A673 (cell line): ENCODE data around the gene CTLA4. TPM values are rescaled to one million over a fixed set of nuclear protein-coding genes. Genes with fewer than 3 reads are reported as not detected.

Experiments
- BruUV-seq: library from RNA; stranded (reverse); fragments of 400-500 nt; replicated peaks from 2 replicates; lab custom pipeline; 2021; lab: Mats Ljungman, UMichigan
- CTCF ChIA-PET: fragments of 300-600 bp; sonication (Branson Sonifier 250); formaldehyde crosslinking; loops from one replicate; lab custom pipeline; 2022; ENCODE audit warnings: antibody characterized with exemption; lab: Charles Lee
- POLR2A ChIA-PET: fragments of 300-600 bp; sonication (Branson Sonifier 250); formaldehyde crosslinking; loops from one replicate; lab custom pipeline; 2022; ENCODE audit warnings: antibody characterized with exemption; ENCODE audit not compliant: low non-redundant PET; lab: Charles Lee
- DNase-seq: peaks from one replicate; pipeline ENCODE4 v3.0.0-alpha.2; 2015; ENCODE audit warnings: low spot score
- H3K27ac ChIP-seq: fragments of 200-600 bp; sonication (generic); 2 replicates; pipeline ENCODE4 v1.5.1; 2016; ENCODE audit warnings: mixed run types, low read depth, mild to moderate bottlenecking, mixed read lengths, antibody characterized with exemption, low read length; ENCODE audit not compliant: poor library complexity, severe bottlenecking
- H3K27me3 ChIP-seq: fragments of 200-600 bp; sonication (generic); replicated peaks from 2 replicates; pipeline ENCODE4 v1.6.1; 2017; ENCODE audit warnings: mixed run types, low read depth, mild to moderate bottlenecking, mixed read lengths, antibody characterized with exemption, low read length; ENCODE audit not compliant: insufficient read depth, poor library complexity
- H3K36me3 ChIP-seq: fragments of 200-600 bp; sonication (generic); 2 replicates; pipeline ENCODE4 v1.6.1; 2016; ENCODE audit warnings: mixed run types, mild to moderate bottlenecking, mixed read lengths, antibody characterized with exemption, low read length; ENCODE audit not compliant: insufficient read depth, poor library complexity, severe bottlenecking
- H3K4me1 ChIP-seq: fragments of 200-600 bp; sonication (generic); 2 replicates; pipeline ENCODE4 v1.6.1; 2017; ENCODE audit warnings: mixed run types, mild to moderate bottlenecking, mixed read lengths, antibody characterized with exemption, low read length; ENCODE audit not compliant: insufficient read depth, poor library complexity, severe bottlenecking
- H3K4me3 ChIP-seq: fragments of 200-600 bp; sonication (generic); 2 replicates; pipeline ENCODE4 v1.5.1; 2016; ENCODE audit warnings: low read depth, mixed run types, mild to moderate bottlenecking, mixed read lengths, low read length; ENCODE audit not compliant: poor library complexity, severe bottlenecking
- H3K9me3 ChIP-seq: fragments of 200-600 bp; sonication (generic); 2 replicates; pipeline ENCODE4 v1.6.1; 2016; ENCODE audit warnings: mixed run types, low read depth, mild to moderate bottlenecking, mixed read lengths, antibody characterized with exemption, low read length; ENCODE audit not compliant: poor library complexity, severe bottlenecking
- EZH2 ChIP-seq: fragments of 200-600 bp; sonication (generic); IDR thresholded peaks from 2 replicates; pipeline ENCODE4 v1.6.1; 2017; ENCODE audit warnings: borderline replicate concordance, low read depth, mild to moderate bottlenecking, mixed read lengths, antibody characterized with exemption, low read length; ENCODE audit not compliant: poor library complexity, severe bottlenecking
- intact Hi-C: fragments of 100-400 bp; cut with micrococcal nuclease; formaldehyde crosslinking; loops from one replicate; pipeline ENCODE4 v1.10.0; 2022; ENCODE audit not compliant: unreplicated experiment
- total RNA-seq: library from RNA; stranded (reverse); gene quantifications from 2 replicates; pipeline ENCODE4 v1.2.3, GENCODE V29; 2021
- TF ChIP-seq, protein P1 (sequence below): fragments of 300-800, 200-600 bp; sonication (generic); conservative IDR thresholded peaks from 2 replicates; pipeline ENCODE4 v1.5.1; 2017; ENCODE audit warnings: low read depth, mild to moderate bottlenecking, antibody characterized with exemption, low read length, moderate library complexity, mixed read lengths

Gene CTLA4
- total RNA-seq, 1 experiment from 2014 or later, result not detected

DNA sequence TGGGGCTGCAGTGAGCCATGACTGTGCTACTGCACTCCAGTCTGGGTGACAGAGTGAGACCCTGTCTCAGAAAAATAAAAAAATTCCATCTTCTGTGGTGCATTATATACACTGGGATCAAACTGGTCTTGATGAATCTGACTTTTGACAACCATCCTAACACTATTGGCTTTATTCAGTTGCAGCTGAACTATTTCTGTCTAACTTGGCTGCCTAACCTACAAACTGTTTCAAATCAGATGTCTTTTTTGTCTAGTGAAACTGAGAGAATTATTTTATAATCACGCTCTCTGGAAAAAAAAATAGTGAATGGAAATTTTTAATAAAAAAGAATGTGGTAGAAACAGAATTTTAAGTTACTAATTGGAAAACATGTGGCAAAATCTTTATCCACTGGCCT lies 15.0 kb downstream of the CTLA4 start:
- H3K4me3 ChIP-seq, result no peak overlapping the region
- TF ChIP-seq, protein P1, sequence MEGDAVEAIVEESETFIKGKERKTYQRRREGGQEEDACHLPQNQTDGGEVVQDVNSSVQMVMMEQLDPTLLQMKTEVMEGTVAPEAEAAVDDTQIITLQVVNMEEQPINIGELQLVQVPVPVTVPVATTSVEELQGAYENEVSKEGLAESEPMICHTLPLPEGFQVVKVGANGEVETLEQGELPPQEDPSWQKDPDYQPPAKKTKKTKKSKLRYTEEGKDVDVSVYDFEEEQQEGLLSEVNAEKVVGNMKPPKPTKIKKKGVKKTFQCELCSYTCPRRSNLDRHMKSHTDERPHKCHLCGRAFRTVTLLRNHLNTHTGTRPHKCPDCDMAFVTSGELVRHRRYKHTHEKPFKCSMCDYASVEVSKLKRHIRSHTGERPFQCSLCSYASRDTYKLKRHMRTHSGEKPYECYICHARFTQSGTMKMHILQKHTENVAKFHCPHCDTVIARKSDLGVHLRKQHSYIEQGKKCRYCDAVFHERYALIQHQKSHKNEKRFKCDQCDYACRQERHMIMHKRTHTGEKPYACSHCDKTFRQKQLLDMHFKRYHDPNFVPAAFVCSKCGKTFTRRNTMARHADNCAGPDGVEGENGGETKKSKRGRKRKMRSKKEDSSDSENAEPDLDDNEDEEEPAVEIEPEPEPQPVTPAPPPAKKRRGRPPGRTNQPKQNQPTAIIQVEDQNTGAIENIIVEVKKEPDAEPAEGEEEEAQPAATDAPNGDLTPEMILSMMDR, result no peak
- TF ChIP-seq EZH2, result no peak
- no peaks in the 10 kb centered on the region for H3K9me3 ChIP-seq
- DNase-seq, result no peak
- no peaks in the 10 kb centered on the region for H3K4me1 ChIP-seq
- no peaks in the 10 kb centered on the region for H3K27me3 ChIP-seq
- ChIA-PET CTCF (no interaction called here), POLR2A (no interaction called here)
- intact Hi-C loops, result no loop called here
- H3K36me3 ChIP-seq, result no peaks in the 10 kb centered on the region
- no peak overlapping the region for H3K27ac ChIP-seq
- BruUV-seq, result no TSS peak

DNA sequence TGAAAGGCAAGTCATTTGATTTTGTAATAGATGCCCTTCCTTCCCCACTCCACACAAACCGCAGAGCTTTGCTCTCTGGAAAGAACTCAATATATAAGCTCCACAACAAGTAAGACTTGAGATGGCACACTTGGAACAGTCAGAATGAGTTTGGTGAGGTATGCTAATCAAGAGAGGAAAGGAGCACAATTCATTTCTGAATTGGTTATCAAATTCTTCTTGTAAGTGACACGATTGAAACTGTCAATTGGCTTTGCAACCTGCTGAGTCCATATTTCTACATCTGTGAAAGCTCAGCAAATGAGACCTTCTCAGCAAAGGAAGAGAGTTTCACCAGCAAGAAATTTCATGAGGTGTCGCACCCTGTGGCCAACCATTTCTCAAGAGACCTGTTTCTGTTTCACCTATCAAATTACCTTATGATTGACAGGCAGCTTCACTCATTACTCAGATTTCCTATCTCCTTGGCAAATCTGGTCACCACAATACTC lies 19.1 kb downstream of the CTLA4 start:
- Histone ChIP-seq H3K4me3 (no peak overlapping the region), H3K27me3 (no peaks in the 10 kb centered on the region), H3K4me1 (no peaks in the 10 kb centered on the region), H3K9me3 (no peaks in the 10 kb centered on the region), H3K36me3 (no peaks in the 10 kb centered on the region), H3K27ac (no peak overlapping the region)
- no TSS peak for BruUV-seq
- ChIA-PET CTCF (no interaction called here), POLR2A (interaction anchor here (0.6 kb wide), 1 partner anchor 17 kb away, joined by 3 read pairs; no protein-coding TSS in a partner anchor)
- TF ChIP-seq, protein P1, result no peak
- no peak for TF ChIP-seq EZH2
- intact Hi-C loops, result no loop called here
- DNase-seq, result no peak

DNA sequence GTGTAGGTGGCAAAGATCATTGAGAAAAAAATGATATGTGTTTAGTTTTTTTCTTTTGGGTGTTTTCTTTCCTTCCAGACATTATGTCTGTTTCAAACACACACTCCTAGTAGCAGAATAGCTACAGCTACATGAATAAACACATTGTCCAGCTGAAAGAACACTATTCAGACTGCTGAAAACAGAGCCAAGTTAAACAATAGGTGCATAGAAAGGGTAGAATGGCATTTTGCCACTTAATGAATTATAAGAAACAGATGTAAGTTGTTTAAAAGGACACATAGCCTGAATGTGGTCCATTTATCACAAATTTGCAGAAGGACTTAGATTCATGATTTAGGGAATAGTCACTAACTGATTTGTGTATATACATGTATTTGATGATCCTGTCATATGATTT lies 20.1 kb downstream of the CTLA4 start:
- CTCF ChIA-PET, result no interaction called here
- POLR2A ChIA-PET, result no interaction called here
- no peaks in the 10 kb centered on the region for H3K4me1 ChIP-seq
- no peaks in the 10 kb centered on the region for H3K36me3 ChIP-seq
- intact Hi-C loops, result no loop called here
- TF ChIP-seq EZH2, result no peak
- TF ChIP-seq, protein P1, result no peak
- H3K27me3 ChIP-seq, result no peaks in the 10 kb centered on the region
- no peak overlapping the region for H3K27ac ChIP-seq
- BruUV-seq, result no TSS peak
- H3K4me3 ChIP-seq, result no peak overlapping the region
- DNase-seq, result no peak
- H3K9me3 ChIP-seq, result no peaks in the 10 kb centered on the region
